Measurements from ENCODE around the gene CYP27C1. TPM values are rescaled to one million over a fixed set of nuclear protein-coding genes. Genes with fewer than 3 reads are reported as not detected.

Gene CYP27C1
- total and polyA plus RNA-seq, 9 of the 15 experiments (the other 6 are each of a cell fraction or from before 2014, with no cell fraction given), result not detected

- TF ChIP-seq PML (IDR thresholded peaks at IDR 0.05; ENCODE audit: low read length) (no peak), ZNF830 (CRISPR knock-in tag; IDR thresholded peaks at IDR 0.05) (no peak)
Observed at GRCh38 chr2:127146820-127147502, 73.1 kb downstream of the CYP27C1 start (continued).

GRCh38 chr2:127146071-127146725 is 73.9 kb downstream of the CYP27C1 start:
- ATAC-seq (peak; percentile 66), FAIRE-seq (no peak), DNase-seq (ENCODE audit: extremely low read depth in 1 of 4, low spot score in 3 of 4) (no peak)
- Histone ChIP-seq H3K36me3 (ENCODE audit: control insufficient read depth, insufficient read depth, low read length) (no peaks in the 10 kb centered on the region), H3K4me2 (ENCODE audit: insufficient read depth, low read length) (no peak overlapping the region), H3K9ac (ENCODE audit: insufficient read depth in 1 of 2, low read depth in 2 of 2, low read length in 2 of 2) (no peak overlapping the region; a peak in 1 of 4 replicates), H3K27ac (ENCODE audit: extremely low read depth, low read depth, low read length) (no peak overlapping the region), H3K9me3 (replicated peaks; ENCODE audit: control insufficient read depth, insufficient read depth, low read depth, low read length) (no peaks in the 10 kb centered on the region), H2AFZ (ENCODE audit: low read depth, low read length) (no peak overlapping the region), H3K79me2 (ENCODE audit: control insufficient read depth, insufficient read depth, low read length) (no peaks in the 10 kb centered on the region), H3K27me3 (ENCODE audit: control insufficient read depth in 2 of 2, insufficient read depth in 2 of 2, low read length in 2 of 2) (peaks cover 4 to 45% of the 10 kb centered on the region in 2 experiments; a peak in 4 of 5 replicates), H4K20me1 (replicated peaks; ENCODE audit: control insufficient read depth, insufficient read depth, low read length) (no peaks in the 10 kb centered on the region), H3K9me1 (ENCODE audit: control insufficient read depth, insufficient read depth, low read length) (no peaks in the 10 kb centered on the region), H3K4me3 (no peak overlapping the region), H3K4me1 (replicated peaks in 1 of 2; ENCODE audit: control insufficient read depth in 2 of 2, insufficient read depth in 2 of 2, low read length in 2 of 2) (no peaks in the 10 kb centered on the region; a peak in 1 of 5 replicates)
- in situ Hi-C loops (cut with MboI), result no loop called here
- intact Hi-C loops (cut with micrococcal nuclease), result no loop called here
- 7% methylated on average over 17 of the region's 18 CpGs for WGBS (ENCODE audit: insufficient coverage, low coverage, missing lambda C conversion rate)
- no TSS peak for BruUV-seq (replicated peaks)
- peak; percentile 21 for TF ChIP-seq NFYB (IDR thresholded peaks at IDR 0.05; ENCODE audit: extremely low read depth, insufficient read length)
- TF ChIP-seq KAT2B (IDR thresholded peaks at IDR 0.05; ENCODE audit: low read depth, low read length), result no peak
- ChIA-PET CTCF (ENCODE audit: low intra/inter-chr PET ratio) (no interaction called here), POLR2A (interaction anchor here (0.5 kb wide), 1 partner anchor 144 kb away, joined by 3 read pairs; no protein-coding TSS in a partner anchor)
